Activated CD4-positive, alpha-beta T cell treated with anti-CD3 and anti-CD28 coated beads for 36 hours (primary cell): ENCODE measurements around the gene ZBTB4. TPM values are rescaled to one million over a fixed set of nuclear protein-coding genes. Genes with fewer than 3 reads are reported as not detected.

Experiments
- ATAC-seq: fragments of 200-7000 bp; cut with Tn5 transposase; one replicate; pipeline ENCODE4 v1.10.0; 2021; ENCODE audit warnings: mild to moderate bottlenecking, moderate library complexity
- CTCF ChIA-PET: fragments of 350-600 bp; sonication (Branson Sonifier 250); formaldehyde crosslinking; loops from one replicate; lab custom pipeline; 2021; ENCODE audit warnings: antibody characterized with exemption; lab: Charles Lee
- POLR2A ChIA-PET: fragments of 350-600 bp; sonication (Branson Sonifier 250); formaldehyde crosslinking; loops from one replicate; lab custom pipeline; 2021; ENCODE audit warnings: antibody characterized with exemption, inconsistent platforms; lab: Charles Lee
- DNase-seq: peaks from one replicate; pipeline ENCODE4 v3.0.0-alpha.2; 2020
- H3K27ac Mint-ChIP-seq: one replicate; pipeline ENCODE4 v1.8.0; 2021; ENCODE audit warnings: mixed read lengths
- H3K27me3 Mint-ChIP-seq: one replicate; pipeline ENCODE4 v1.8.0; 2021; ENCODE audit warnings: mixed read lengths
- H3K36me3 Mint-ChIP-seq: one replicate; pipeline ENCODE4 v1.8.0; 2021; ENCODE audit warnings: low read depth, mixed read lengths
- H3K4me1 Mint-ChIP-seq: one replicate; pipeline ENCODE4 v1.8.0; 2021; ENCODE audit warnings: mixed read lengths
- H3K4me3 Mint-ChIP-seq: one replicate; pipeline ENCODE4 v1.8.0; 2021; ENCODE audit warnings: mild to moderate bottlenecking, moderate library complexity, mixed read lengths
- H3K9me3 Mint-ChIP-seq: one replicate; pipeline ENCODE4 v1.8.0; 2021; ENCODE audit warnings: low read depth, mixed read lengths
- intact Hi-C, 2 experiments: fragments of 100-400 bp; cut with DNase I in 1 of 2; cut with micrococcal nuclease in 1 of 2; formaldehyde crosslinking; loops; one replicate each; pipeline versions ENCODE4 v1.14.2 to v1.15.1; 2022 to 2024; cut with DNase I, micrococcal nuclease
- total RNA-seq, 2 experiments: library from RNA; stranded (reverse); gene quantifications; one replicate each; pipeline ENCODE4 v1.2.3, GENCODE V29; 2021

Gene ZBTB4
- total RNA-seq, 2 experiments from 2014 or later = 17.5 to 20.9 TPM

DNA sequence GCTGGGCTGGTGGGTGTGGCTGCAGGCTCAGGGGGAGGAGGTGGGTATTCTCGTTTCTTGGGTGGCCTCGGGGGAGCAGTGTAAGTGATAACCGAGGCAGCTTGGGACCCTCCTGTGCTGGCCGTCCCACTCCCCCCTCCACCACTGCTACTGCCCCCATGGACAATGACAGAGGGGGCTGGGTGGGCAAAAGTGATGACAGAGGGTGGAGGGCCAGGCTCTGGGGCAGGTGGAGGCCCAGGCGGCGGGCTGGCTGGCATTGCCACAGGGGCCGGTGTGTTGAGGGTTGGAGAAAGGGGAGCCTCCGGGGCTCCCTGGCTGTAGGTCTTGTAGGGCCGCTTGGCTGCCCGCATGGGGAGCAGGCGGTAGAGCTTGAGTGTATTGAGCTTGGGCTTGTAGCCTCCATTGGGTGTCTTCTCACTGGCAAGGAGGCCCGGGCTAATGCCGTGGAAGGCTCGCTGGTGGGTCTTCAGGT is 16.0 kb downstream of the ZBTB4 start:
- H3K27me3 Mint-ChIP-seq = no peaks in the 10 kb centered on the region
- H3K4me3 Mint-ChIP-seq = no peak overlapping the region
- H3K9me3 Mint-ChIP-seq = no peaks in the 10 kb centered on the region
- ATAC-seq (no peak), DNase-seq (no peak)
- intact Hi-C loops = no loop called here
- ChIA-PET POLR2A (interaction anchor here (0.6 to 0.8 kb wide), 2 partner anchors 13 to 92 kb away, joined by 3 read pairs; no protein-coding TSS in a partner anchor), CTCF (interaction anchor here (1.1 kb wide), 1 partner anchor 19 kb away, joined by 3 read pairs; no protein-coding TSS in a partner anchor)
- H3K27ac Mint-ChIP-seq = no peak overlapping the region
- H3K36me3 Mint-ChIP-seq = peaks cover 17% of the 10 kb centered on the region
- peaks cover 10% of the 10 kb centered on the region for H3K4me1 Mint-ChIP-seq

DNA sequence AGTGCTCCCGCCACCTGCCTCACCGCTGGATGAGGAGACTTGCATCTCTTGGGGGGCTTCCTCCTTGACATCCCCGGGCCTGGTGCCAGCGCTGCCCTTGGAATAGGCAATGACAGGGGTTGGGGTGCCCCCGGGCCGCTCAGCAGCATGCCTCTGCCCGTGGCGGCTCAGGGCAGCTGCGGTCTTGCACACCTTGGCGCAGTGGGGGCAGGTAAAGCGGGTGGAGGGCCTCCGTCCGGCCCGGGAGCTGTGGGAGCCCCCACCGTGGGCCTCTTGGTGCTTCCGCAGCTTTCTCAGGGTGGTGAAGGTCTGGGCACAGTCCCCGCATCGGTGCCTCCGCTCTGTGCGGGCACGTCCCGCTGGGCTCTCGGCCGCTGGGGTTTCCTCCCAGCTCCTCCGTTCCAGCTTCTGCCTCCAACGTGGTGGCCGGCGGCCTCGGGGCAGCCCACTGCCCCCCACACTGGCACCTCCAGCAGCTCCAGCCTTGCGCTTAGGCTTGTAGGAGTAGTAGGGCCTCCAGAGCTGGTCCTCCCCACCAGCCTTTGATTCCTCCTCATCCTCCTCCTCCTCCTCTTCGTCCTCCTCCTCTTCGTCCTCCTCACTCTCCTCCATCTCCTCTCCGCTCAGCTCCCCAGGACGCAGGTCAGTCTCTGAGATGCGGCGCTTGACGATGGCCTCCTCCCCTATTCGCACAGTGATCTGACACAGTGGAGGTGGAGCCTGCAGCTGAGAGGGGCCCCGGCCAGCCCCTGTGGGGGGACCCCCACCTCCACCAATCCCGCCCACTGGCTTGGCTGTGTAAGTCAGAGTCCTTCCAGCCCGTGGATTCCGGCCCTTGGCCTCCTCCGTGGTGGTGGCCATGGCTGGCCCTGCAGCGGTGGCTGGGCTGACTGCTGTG is 16.7 kb downstream of the ZBTB4 start:
- ATAC-seq (no peak), DNase-seq (no peak)
- Mint-ChIP-seq H3K9me3 (no peaks in the 10 kb centered on the region), H3K27ac (no peak overlapping the region), H3K27me3 (no peaks in the 10 kb centered on the region), H3K36me3 (peaks cover 17% of the 10 kb centered on the region), H3K4me1 (peaks cover 9% of the 10 kb centered on the region), H3K4me3 (no peak overlapping the region)
- intact Hi-C loops = no loop called here
- POLR2A ChIA-PET = no interaction called here
- CTCF ChIA-PET = interaction anchor here (0.5 to 1.1 kb wide), 3 partner anchors 9 to 120 kb away, joined by 3 to 4 read pairs (median 3); no protein-coding TSS in a partner anchor

DNA sequence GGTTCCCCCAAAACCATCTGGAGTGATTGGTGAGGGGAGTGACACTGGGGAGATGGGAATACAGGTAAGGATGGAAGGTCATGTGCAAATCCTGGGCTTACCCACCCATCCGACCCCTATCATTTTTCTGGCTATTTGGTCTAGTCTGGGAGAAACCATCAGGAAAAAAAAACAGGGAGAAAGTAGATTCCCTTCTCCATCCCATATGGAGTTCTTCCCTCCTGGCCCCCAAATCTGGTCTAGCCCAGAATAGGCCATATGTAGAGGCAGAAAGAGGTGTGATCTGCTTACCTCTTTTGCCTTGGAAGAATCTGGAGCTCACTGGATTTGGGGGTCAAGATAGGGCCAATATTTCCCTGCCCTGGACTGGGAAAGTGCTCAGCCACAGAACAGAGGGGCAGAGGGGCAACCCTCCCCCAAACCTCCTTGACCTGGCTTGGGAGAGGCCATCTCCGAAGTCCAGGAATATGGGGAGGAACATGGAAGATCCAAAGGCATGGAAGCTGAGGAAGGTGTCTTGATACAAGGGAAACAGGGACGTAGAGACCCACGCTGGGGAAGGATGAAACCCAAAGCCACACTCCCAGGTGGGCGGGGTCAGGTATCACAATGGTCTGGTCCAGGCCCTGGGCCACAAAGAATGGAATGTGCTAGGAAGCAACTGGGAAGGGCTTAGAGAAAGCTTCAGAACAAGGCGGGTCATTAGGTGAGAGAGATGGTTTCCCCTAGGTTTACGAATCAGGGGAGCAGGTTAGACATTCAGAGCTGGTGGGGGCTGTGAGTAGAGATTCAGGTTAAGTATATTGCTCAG is 18.4 kb downstream of the ZBTB4 start:
- H3K36me3 Mint-ChIP-seq = peaks cover 10% of the 10 kb centered on the region
- ChIA-PET CTCF (interaction anchor here (1.0 kb wide), 1 partner anchor 15 kb away, joined by 3 read pairs; no protein-coding TSS in a partner anchor), POLR2A (interaction anchor here (1.3 kb wide), 1 partner anchor 18 kb away, joined by 3 read pairs; the partner anchor contains the start of gene ZBTB4)
- H3K27ac Mint-ChIP-seq = no peak overlapping the region
- ATAC-seq = no peak
- no peak for DNase-seq
- H3K9me3 Mint-ChIP-seq = no peaks in the 10 kb centered on the region
- H3K27me3 Mint-ChIP-seq = no peaks in the 10 kb centered on the region
- H3K4me3 Mint-ChIP-seq = no peak overlapping the region
- intact Hi-C loops = no loop called here
- H3K4me1 Mint-ChIP-seq = peaks cover 9% of the 10 kb centered on the region

GRCh38 chr17:7459961-7460545 is 19.4 kb downstream of the ZBTB4 start:
- ATAC-seq = no peak
- CTCF ChIA-PET = interaction anchor here (0.6 to 1.1 kb wide), 3 partner anchors 13 to 33 kb away, joined by 3 to 4 read pairs (median 3); no protein-coding TSS in a partner anchor
- intact Hi-C loops = no loop called here
- Mint-ChIP-seq H3K4me1 (peaks cover 11% of the 10 kb centered on the region), H3K27me3 (no peaks in the 10 kb centered on the region), H3K4me3 (no peak overlapping the region), H3K36me3 (peaks cover 8% of the 10 kb centered on the region), H3K9me3 (no peaks in the 10 kb centered on the region), H3K27ac (no peak overlapping the region)
- POLR2A ChIA-PET = interaction anchor here (0.6 kb wide), 1 partner anchor 24 kb away, joined by 3 read pairs; no protein-coding TSS in a partner anchor
- DNase-seq = no peak

DNA sequence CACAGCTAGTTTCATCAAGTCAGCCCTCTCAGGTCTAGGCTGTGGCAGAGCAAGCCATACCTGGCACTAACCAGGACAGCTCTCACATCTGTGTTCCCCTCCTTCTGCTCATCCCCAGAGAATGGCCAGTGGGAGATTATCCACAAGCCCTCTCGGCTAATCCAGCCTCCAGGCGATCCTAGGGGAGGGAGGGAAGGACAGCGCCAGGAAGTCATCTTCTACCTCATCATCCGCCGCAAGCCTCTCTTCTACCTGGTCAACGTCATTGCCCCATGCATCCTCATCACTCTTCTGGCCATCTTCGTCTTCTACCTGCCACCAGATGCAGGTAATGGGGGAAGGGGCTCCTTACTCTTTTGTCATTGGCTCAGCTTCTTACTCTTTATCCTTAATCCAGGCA is 31.0 kb downstream of the ZBTB4 start:
- Mint-ChIP-seq H3K27me3 (peaks cover 24% of the 10 kb centered on the region), H3K9me3 (no peaks in the 10 kb centered on the region), H3K27ac (no peak overlapping the region), H3K4me1 (peaks cover 19% of the 10 kb centered on the region), H3K36me3 (peaks cover 6% of the 10 kb centered on the region), H3K4me3 (no peak overlapping the region)
- intact Hi-C loops = no loop called here
- POLR2A ChIA-PET = no interaction called here
- ATAC-seq (no peak), DNase-seq (no peak)
- CTCF ChIA-PET = interaction anchor here (1.2 kb wide), 1 partner anchor 10 kb away, joined by 3 read pairs; no protein-coding TSS in a partner anchor

- ATAC-seq = peak; percentile 73
- H3K4me3 Mint-ChIP-seq = peak overlapping the region; percentile 47
- peaks cover 38% of the 10 kb centered on the region for H3K27me3 Mint-ChIP-seq
- H3K27ac Mint-ChIP-seq = no peak overlapping the region
- intact Hi-C loops = no loop called here
- H3K9me3 Mint-ChIP-seq = no peaks in the 10 kb centered on the region
- H3K4me1 Mint-ChIP-seq = peaks cover 20% of the 10 kb centered on the region
- ChIA-PET CTCF (interaction anchor here (0.6 to 2.4 kb wide), 7 partner anchors 9 to 400 kb away, joined by 3 to 16 read pairs (median 5); partner anchors contain the start of genes CD68, SOX15 and TP53), POLR2A (interaction anchor here (0.9 kb wide), 1 partner anchor 47 kb away, joined by 3 read pairs; no protein-coding TSS in a partner anchor)
- peak; percentile 51 for DNase-seq
- peaks cover 6% of the 10 kb centered on the region for H3K36me3 Mint-ChIP-seq
These were observed 33.8 kb downstream of the ZBTB4 start for GRCh38 chr17:7445619-7445968.

DNA sequence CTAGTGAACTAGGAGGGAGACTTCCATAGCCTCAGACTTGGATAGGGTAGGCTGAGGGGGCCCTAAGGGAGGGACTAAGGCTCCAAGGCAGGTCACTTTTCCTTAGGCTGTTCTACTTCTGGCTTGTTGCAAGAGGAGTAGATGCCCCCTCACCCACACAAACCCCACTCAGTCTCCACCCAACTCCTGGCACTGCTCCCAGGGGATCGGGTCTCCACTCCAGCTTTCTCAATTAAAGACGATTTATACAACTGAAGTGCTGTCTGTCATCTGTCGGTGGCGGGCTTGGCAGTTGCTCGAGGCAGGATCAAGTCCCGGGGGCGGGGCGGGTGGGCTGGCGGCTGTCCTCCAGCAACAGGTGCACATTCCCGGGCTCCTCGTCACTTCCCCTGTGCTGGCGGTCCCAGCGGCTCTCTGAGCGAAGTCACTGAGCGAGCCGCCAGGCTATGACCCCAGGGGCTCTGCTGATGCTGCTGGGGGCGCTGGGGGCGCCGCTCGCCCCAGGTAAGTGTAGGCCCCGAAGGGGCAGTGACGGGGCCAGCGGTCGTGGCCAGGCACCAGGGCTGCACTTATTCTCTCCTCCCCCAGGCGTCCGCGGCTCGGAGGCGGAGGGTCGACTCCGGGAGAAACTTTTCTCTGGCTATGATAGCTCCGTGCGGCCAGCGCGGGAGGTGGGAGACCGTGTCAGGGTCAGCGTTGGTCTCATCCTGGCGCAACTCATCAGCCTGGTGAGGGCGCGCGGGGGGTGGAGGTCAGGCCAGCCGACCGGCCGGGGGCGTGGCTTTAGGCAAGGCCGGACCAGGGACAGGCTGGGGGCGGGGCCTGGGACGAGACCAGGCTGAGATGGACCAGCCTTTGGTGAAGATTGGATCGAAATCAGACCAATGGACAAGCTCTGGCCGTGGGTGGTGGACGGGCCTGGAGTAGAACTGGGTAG is 34.5 kb downstream of the ZBTB4 start, which contains the start of gene CHRNB1:
CHRNB1 (plus strand) TSS at position 380 of the 937 bp plus-strand sequence; CDS start at position 447, 67 bp downstream.
- peak; percentile 31 for DNase-seq
- H3K27ac Mint-ChIP-seq = no peak within 1 kb of the TSS
- ChIA-PET CTCF (interaction anchor here (0.6 to 2.4 kb wide), 16 partner anchors 8 to 399 kb away, joined by 3 to 16 read pairs (median 4); partner anchors contain the start of genes CD68, PLSCR3, SOX15 and TMEM256), POLR2A (interaction anchor here (0.6 to 0.9 kb wide), 3 partner anchors 47 to 132 kb away, joined by 3 read pairs; no protein-coding TSS in a partner anchor)
- ATAC-seq = peak; percentile 6
- H3K4me1 Mint-ChIP-seq = peaks cover 26% of the 10 kb centered on the region
- peak within 1 kb of the TSS; percentile 47 for H3K4me3 Mint-ChIP-seq
- H3K9me3 Mint-ChIP-seq = no peaks in the 10 kb centered on the region
- H3K36me3 Mint-ChIP-seq = peaks cover 6% of the 10 kb centered on the region
- intact Hi-C loops = no loop called here
- H3K27me3 Mint-ChIP-seq = peaks cover 43% of the 10 kb centered on the region

DNA sequence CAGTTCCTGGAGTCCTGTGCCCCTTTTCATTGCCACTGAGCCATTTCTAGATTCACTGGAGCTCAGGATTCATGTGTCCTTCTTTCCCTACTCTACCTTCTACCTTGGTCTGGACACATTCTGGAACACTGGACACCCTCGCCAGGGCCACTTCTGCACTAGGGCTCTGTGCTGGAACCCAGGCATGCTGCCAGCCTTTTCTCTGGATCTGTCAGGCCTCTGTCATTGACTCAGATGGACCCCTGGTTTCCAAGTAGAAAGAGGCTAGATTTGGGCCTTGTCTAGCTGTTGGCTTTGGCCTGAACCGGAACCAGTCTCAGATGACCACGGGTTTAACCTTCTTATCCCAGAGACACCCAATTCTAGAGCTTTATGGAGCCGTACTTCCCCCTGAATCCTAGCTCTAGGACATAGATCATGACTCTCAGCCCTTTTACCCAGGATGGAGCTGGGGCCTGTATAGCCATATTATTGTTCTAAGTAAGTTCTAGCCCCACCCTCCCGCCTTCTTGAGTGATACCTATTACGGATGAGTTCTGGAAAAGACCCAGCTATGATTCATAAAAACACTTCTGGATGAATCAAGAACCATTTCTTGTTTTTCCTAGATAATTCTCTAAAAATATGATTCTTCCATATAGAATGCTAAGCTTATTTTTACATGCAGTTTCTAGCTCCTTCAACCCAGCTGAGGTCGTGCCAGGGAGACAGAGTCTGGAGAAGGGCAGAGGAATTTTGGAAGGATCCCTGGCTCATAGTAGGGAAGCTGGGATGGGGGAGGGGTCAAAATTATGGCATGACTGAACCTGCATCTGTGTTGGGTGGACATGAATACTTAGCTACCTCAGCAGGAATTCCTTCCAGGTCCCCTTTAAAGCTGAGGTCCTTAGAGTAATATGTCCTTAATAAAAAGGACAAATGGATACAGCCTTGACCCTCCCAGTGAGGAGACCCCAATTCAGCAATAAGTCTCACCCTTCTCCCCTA is 35.6 kb downstream of the ZBTB4 start:
- H3K27ac Mint-ChIP-seq = no peak overlapping the region
- H3K27me3 Mint-ChIP-seq = peaks cover 48% of the 10 kb centered on the region
- DNase-seq = no peak
- no peak overlapping the region for H3K4me3 Mint-ChIP-seq
- POLR2A ChIA-PET = interaction anchor here (0.7 to 1.1 kb wide), 2 partner anchors 49 to 131 kb away, joined by 3 read pairs; partner anchors contain the start of gene PLSCR3
- CTCF ChIA-PET = interaction anchor here (0.7 to 1.7 kb wide), 16 partner anchors 10 to 398 kb away, joined by 3 to 16 read pairs (median 4); partner anchors contain the start of genes PLSCR3, SOX15, TMEM256 and TNFSF13
- peaks cover 6% of the 10 kb centered on the region for H3K36me3 Mint-ChIP-seq
- no peaks in the 10 kb centered on the region for H3K9me3 Mint-ChIP-seq
- intact Hi-C loops = no loop called here
- ATAC-seq = no peak
- H3K4me1 Mint-ChIP-seq = peaks cover 32% of the 10 kb centered on the region

- H3K36me3 Mint-ChIP-seq = peaks cover 12% of the 10 kb centered on the region
- CTCF ChIA-PET = interaction anchor here (1.3 to 2.8 kb wide), 3 partner anchors 87 to 119 kb away, joined by 3 to 10 read pairs (median 4); partner anchors contain the start of genes NEURL4 and SENP3
- POLR2A ChIA-PET = interaction anchor here (0.6 to 0.7 kb wide), 3 partner anchors 42 to 70 kb away, joined by 3 to 7 read pairs (median 6); partner anchors contain the start of gene POLR2A
- intact Hi-C loops = no loop called here
- H3K9me3 Mint-ChIP-seq = no peaks in the 10 kb centered on the region
- peaks cover 49% of the 10 kb centered on the region for H3K27me3 Mint-ChIP-seq
- no peak overlapping the region for H3K4me3 Mint-ChIP-seq
- H3K4me1 Mint-ChIP-seq = peaks cover 41% of the 10 kb centered on the region
- DNase-seq (no peak), ATAC-seq (no peak)
- H3K27ac Mint-ChIP-seq = no peak overlapping the region
These were observed 37.3 kb downstream of the ZBTB4 start for GRCh38 chr17:7442142-7442541.
